GM19438 (cell line): ENCODE data around the gene TGFB1I1.
"Not testable (repeated sequence)": the region's sequence is repeated elsewhere in the genome, so short reads cannot be mapped to it uniquely, and the experiment has no call there.

Experiments used
- ATAC-seq: cut with Tn5 transposase; IDR thresholded peaks from one replicate; pipeline ENCODE4 v1.9.1; 2021; ENCODE audit warnings: low read depth; ENCODE audit not compliant: unreplicated experiment

The TGFB1I1 gene

DNA sequence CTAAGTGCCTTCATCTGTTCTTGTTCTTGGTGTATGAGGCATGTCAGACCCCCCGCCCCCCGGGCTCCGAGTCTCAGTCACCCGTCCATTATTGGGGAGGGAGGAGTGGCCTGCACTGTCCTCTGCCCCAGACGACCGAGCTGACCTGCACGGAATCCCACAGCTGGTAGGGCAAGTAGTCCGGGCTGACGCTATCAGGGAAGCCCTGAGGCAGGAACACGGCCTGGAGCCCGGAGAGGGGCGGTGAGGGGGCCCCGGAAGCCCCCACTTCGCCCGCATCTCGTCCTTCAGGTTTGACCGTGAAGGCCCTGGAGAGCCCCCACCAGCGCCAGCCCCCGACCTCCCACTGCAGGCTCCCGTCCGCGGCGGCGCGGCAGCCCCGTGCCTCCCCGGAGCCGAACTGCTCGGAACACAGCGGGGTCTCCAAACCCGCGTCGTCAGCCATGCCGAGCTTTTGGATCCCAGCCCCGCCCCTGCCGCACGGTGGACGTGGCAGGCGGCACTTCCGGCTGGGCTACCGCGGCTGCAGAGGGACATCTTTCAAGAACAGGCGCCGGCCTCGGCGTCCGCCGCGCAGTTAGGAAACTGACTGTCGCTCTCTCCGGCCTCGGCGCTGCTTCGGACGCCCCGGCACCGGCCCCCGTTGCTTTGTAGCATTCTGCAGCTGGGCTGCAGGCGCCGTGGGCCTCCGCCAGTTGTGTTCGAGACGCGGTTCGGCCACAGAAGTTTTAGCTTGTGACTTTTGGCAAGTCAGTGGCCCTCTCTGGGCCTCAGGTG lies 36.2 kb downstream of the TGFB1I1 start, which contains the start of gene RUSF1:
Gene RUSF1 (minus strand): TSS at position 463 of the 777 bp plus-strand sequence. CDS start 18 bp downstream, at position 445.
- peak; percentile 87 for ATAC-seq

- ATAC-seq, result no peak
Observed at GRCh38 chr16:31508706-31509195, 36.8 kb downstream of the TGFB1I1 start.

DNA sequence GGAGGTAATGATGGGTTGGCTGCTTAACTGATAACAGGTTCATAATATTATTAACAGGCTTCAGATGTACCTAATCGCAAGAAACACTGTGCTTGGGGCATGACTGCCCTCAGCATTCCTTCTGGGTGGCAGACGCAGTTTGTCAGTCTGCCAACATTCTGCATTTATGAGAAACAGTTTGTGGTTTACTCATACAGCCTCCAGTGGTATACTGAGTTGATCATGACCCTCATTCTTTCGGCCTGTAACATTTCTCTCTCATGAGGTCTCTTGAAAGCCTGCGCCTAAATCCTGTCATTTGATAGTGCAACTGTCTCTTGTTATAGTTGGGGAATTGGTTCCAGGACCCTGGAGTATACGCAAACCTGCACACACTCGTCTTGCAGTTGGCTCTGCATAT lies 41.2 kb downstream of the TGFB1I1 start:
- ATAC-seq, result no peak

GRCh38 chr16:31513884-31514283 lies 41.9 kb downstream of the TGFB1I1 start:
- no peak for ATAC-seq

DNA sequence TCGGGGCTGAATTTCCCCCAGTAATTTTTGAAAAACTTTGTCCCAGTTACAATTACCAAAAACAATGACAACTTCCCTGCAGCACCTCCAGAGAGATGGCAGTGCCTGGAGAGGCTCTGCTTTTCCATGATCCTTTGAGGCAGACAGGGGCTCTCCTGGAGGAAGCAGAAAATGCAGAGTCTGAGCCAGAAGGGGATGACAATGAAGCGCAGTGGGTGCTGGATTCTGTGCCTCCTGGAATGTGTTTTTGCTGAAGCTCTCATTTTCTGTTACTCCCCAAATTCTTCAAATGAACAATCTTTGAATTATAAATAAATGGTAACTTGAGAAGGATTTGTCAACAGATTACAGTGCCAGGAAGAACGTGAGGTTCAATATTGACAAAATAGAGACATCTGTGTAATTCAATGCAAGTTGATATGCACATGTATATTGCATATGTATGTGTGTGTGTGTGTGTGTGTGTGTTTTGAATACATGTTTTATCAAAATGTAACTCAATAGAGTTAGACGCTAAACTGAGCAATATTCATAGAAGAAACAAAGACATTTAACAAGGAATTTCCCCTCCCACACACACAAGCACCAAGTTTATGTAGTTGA lies 45.9 kb downstream of the TGFB1I1 start:
- no peak for ATAC-seq

GRCh38 chr16:31519759-31520431 lies 47.9 kb downstream of the TGFB1I1 start:
- no peak for ATAC-seq

DNA sequence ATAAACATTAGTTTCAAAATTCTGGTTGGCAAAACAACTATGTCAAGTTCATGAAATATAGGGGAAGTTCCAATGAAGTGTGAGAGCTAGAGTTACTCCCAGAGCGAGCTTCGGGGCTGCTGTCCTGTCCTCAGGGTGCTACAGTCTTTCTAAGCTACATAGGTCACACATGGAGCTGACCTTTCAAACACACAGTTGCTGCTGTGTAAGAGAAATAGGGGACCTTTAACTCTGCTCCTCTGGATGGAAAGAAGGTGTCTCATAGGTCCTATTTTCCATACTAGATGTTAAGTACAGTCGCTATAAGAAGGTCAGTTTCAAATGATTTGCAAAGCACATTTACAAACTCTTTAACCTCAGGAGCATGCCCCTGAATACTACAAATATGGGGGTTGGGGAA lies 49.4 kb downstream of the TGFB1I1 start:
- no peak for ATAC-seq

GRCh38 chr16:31522071-31522470 lies 50.1 kb downstream of the TGFB1I1 start:
- no peak for ATAC-seq

DNA sequence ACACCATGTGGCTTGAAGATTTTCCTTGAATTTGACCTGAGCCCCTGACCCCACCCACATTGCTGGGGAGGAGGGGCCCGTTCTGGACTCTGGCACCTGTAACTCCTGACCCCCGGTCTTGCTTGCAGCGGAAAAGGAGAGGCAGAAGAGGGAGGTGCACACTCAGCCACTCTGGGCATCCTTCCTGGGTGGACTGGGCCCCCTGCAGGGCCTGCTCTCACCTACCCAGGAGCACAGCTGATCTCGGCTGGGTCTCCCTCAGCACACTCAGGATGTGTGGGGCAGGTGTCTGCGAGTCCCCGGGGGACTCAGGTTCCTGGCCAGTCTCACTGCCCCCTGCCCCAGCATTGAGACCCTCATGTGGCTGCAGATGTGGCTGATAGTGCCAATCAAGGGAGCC lies 51.8 kb downstream of the TGFB1I1 start:
- not testable (repeated sequence) for ATAC-seq

DNA sequence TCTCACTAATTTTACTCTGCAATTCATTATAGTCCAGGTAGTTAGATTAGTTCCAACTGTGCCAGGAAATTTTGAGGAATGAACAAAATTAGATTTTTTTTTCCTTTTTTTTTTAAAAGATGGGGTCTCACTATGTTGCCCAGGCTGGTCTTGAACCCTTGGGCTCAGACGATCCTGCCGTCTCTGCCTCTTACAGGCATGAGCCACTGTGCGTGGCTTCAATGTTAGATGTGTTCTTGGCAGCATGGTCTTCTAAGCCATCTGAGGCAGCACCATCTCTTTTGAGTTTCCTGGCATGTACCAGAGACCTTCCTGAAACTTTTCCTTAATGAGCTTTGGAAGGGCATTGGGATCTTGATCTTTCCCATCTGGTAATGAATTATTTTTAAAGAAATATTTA lies 53.2 kb downstream of the TGFB1I1 start:
- no peak for ATAC-seq
